ENCODE results near the gene ACTR3C. TPM values are rescaled to one million over a fixed set of nuclear protein-coding genes. Genes with fewer than 3 reads are reported as not detected.

ACTR3C gene
- total RNA-seq, 5 donors from 2014 or later (not counting 1 experiment from before 2014, with no cell fraction given), result 9.2 to 14.6 (median 12.4) TPM

GRCh38 chr7:150326657-150327268 is 3.4 kb upstream of the ACTR3C start:
- H3K9me3 Mint-ChIP-seq, result no peaks in the 10 kb centered on the region
- H3K36me3 Mint-ChIP-seq, result peaks cover 41% of the 10 kb centered on the region
- DNase-seq (no peak), ATAC-seq (replicated peaks in 1 of 4) (no peak)
- Histone ChIP-seq H3K36me3 (ENCODE audit: control insufficient read depth in 2 of 2, extremely low read depth in 1 of 2, insufficient read depth in 1 of 2, low read length in 1 of 2) (peaks cover 20 to 43% of the 10 kb centered on the region in 2 donors), H3K4me3 (ENCODE audit: control insufficient read depth in 1 of 2, extremely low read depth in 1 of 2, low read length in 1 of 2) (no peak overlapping the region), H3K27me3 (replicated peaks in 1 of 2; ENCODE audit: control insufficient read depth in 2 of 2, extremely low read depth in 1 of 2, insufficient read depth in 2 of 2, low read length in 1 of 2) (no peaks in the 10 kb centered on the region), H3K4me1 (ENCODE audit: control insufficient read depth in 1 of 2, extremely low read depth in 1 of 2, insufficient read depth in 2 of 2, low read length in 2 of 2) (peaks cover 2 to 28% of the 10 kb centered on the region in 2 experiments), H3K27ac (ENCODE audit: low read length) (no peak overlapping the region), H3K9me3 (no peaks in the 10 kb centered on the region)
- H3K4me1 Mint-ChIP-seq, result peaks cover 30 to 34% (median 33%) of the 10 kb centered on the region in 3 donors
- CTCF ChIA-PET, result interaction anchor here (0.7 kb wide), 3 partner anchors 9 to 472 kb away, joined by 5 to 6 read pairs (median 5); no protein-coding TSS in a partner anchor
- POLR2A ChIA-PET, result no interaction called here
- no peak overlapping the region for H3K4me3 Mint-ChIP-seq
- H3K27me3 Mint-ChIP-seq, result no peaks in the 10 kb centered on the region
- no CpG with 5 or more reads among the region's 4 CpGs for WGBS (ENCODE audit: insufficient coverage)
- H3K27ac Mint-ChIP-seq, result peak overlapping the region in 1 of 2 donors; percentile 44

- Mint-ChIP-seq H3K4me1 (peaks cover 35 to 40% (median 35%) of the 10 kb centered on the region in 3 donors), H3K27ac (peak overlapping the region in 1 of 2 donors; percentile 9), H3K9me3 (no peaks in the 10 kb centered on the region), H3K27me3 (no peaks in the 10 kb centered on the region), H3K4me3 (peak overlapping the region in 1 of 3 donors; percentile 96), H3K36me3 (peaks cover 33% of the 10 kb centered on the region)
- H3K4me3 ChIP-seq (ENCODE audit: control insufficient read depth in 1 of 2, extremely low read depth in 1 of 2, low read length in 1 of 2), result no peak overlapping the region
- no peaks in the 10 kb centered on the region for H3K27me3 ChIP-seq (replicated peaks in 1 of 2; ENCODE audit: control insufficient read depth in 2 of 2, extremely low read depth in 1 of 2, insufficient read depth in 2 of 2, low read length in 1 of 2)
- H3K4me1 ChIP-seq (ENCODE audit: control insufficient read depth in 1 of 2, extremely low read depth in 1 of 2, insufficient read depth in 2 of 2, low read length in 2 of 2), result peaks cover 2 to 30% of the 10 kb centered on the region in 2 experiments
- ATAC-seq (replicated peaks in 1 of 4), result no peak
- POLR2A ChIA-PET, result no interaction called here
- 91% methylated on average over 4 of the region's 6 CpGs for WGBS (ENCODE audit: insufficient coverage)
- H3K36me3 ChIP-seq (ENCODE audit: control insufficient read depth in 2 of 2, extremely low read depth in 1 of 2, insufficient read depth in 1 of 2, low read length in 1 of 2), result peaks cover 20 to 37% of the 10 kb centered on the region in 2 donors
- no peak overlapping the region for H3K27ac ChIP-seq (ENCODE audit: low read length)
- no peak for DNase-seq
- H3K9me3 ChIP-seq, result no peaks in the 10 kb centered on the region
- CTCF ChIA-PET, result interaction anchor here in 1 of 2 donors (0.7 to 0.9 kb wide), 3 partner anchors 31 to 473 kb away, joined by 3 to 6 read pairs (median 5); no protein-coding TSS in a partner anchor
These were observed 2.6 kb upstream of the ACTR3C start for GRCh38 chr7:150325901-150326300.

- ChIA-PET CTCF (interaction anchor here in 1 of 2 donors (0.9 kb wide), 1 partner anchor 31 kb away, joined by 3 read pairs; no protein-coding TSS in a partner anchor), POLR2A (no interaction called here)
- DNase-seq, result no peak
- Mint-ChIP-seq H3K4me1 (peaks cover 35 to 42% (median 37%) of the 10 kb centered on the region in 3 donors), H3K27me3 (no peaks in the 10 kb centered on the region), H3K27ac (peak overlapping the region; percentile 98 to 99), H3K9me3 (no peaks in the 10 kb centered on the region), H3K4me3 (peak overlapping the region; percentile 93 to 98 (median 96)), H3K36me3 (peaks cover 30% of the 10 kb centered on the region)
- Histone ChIP-seq H3K36me3 (ENCODE audit: control insufficient read depth in 2 of 2, extremely low read depth in 1 of 2, insufficient read depth in 1 of 2, low read length in 1 of 2) (peaks cover 20 to 30% of the 10 kb centered on the region in 2 donors), H3K27me3 (replicated peaks in 1 of 2; ENCODE audit: control insufficient read depth in 2 of 2, extremely low read depth in 1 of 2, insufficient read depth in 2 of 2, low read length in 1 of 2) (no peaks in the 10 kb centered on the region), H3K4me1 (ENCODE audit: control insufficient read depth in 1 of 2, extremely low read depth in 1 of 2, insufficient read depth in 2 of 2, low read length in 2 of 2) (peaks cover 2 to 30% of the 10 kb centered on the region in 2 experiments), H3K9me3 (no peaks in the 10 kb centered on the region), H3K27ac (ENCODE audit: low read length) (no peak overlapping the region), H3K4me3 (ENCODE audit: control insufficient read depth in 1 of 2, extremely low read depth in 1 of 2, low read length in 1 of 2) (no peak overlapping the region)
- 97% methylated on average over 7 of the region's 10 CpGs for WGBS (ENCODE audit: insufficient coverage)
- ATAC-seq (replicated peaks in 1 of 4), result no peak
These were observed 1.8 kb upstream of the ACTR3C start for GRCh38 chr7:150325110-150325611.

- H3K9me3 Mint-ChIP-seq, result no peaks in the 10 kb centered on the region
- Histone ChIP-seq H3K27ac (ENCODE audit: low read length) (peak overlapping the region; percentile 85), H3K27me3 (replicated peaks in 1 of 2; ENCODE audit: control insufficient read depth in 2 of 2, extremely low read depth in 1 of 2, insufficient read depth in 2 of 2, low read length in 1 of 2) (no peaks in the 10 kb centered on the region), H3K4me1 (ENCODE audit: control insufficient read depth in 1 of 2, extremely low read depth in 1 of 2, insufficient read depth in 2 of 2, low read length in 2 of 2) (peaks cover 2 to 30% of the 10 kb centered on the region in 2 experiments), H3K9me3 (no peaks in the 10 kb centered on the region), H3K4me3 (ENCODE audit: control insufficient read depth in 1 of 2, extremely low read depth in 1 of 2, low read length in 1 of 2) (peak overlapping the region in 1 of 2 donors; percentile 84), H3K36me3 (ENCODE audit: control insufficient read depth in 2 of 2, extremely low read depth in 1 of 2, insufficient read depth in 1 of 2, low read length in 1 of 2) (peaks cover 14 to 25% of the 10 kb centered on the region in 2 donors)
- WGBS (ENCODE audit: insufficient coverage), result 90% methylated on average over 11 of the region's 12 CpGs
- ATAC-seq (replicated peaks in 1 of 4), result no peak
- ChIA-PET CTCF (no interaction called here), POLR2A (interaction anchor here (0.6 to 0.7 kb wide), 2 partner anchors 94 to 517 kb away, joined by 3 to 4 read pairs; no protein-coding TSS in a partner anchor)
- H3K36me3 Mint-ChIP-seq, result peaks cover 34% of the 10 kb centered on the region
- H3K27ac Mint-ChIP-seq, result peak overlapping the region; percentile 98 to 99
- H3K4me1 Mint-ChIP-seq, result peaks cover 40 to 46% (median 41%) of the 10 kb centered on the region in 3 donors
- peak overlapping the region; percentile 93 to 98 (median 96) for H3K4me3 Mint-ChIP-seq
- H3K27me3 Mint-ChIP-seq, result no peaks in the 10 kb centered on the region
- peak in 1 of 35 experiments; percentile 11 for DNase-seq
These were observed 1.1 kb upstream of the ACTR3C start for GRCh38 chr7:150324373-150324961.

GRCh38 chr7:150323682-150324372 is 482 bp upstream of the ACTR3C start:
- H3K9me3 Mint-ChIP-seq, result no peaks in the 10 kb centered on the region
- ATAC-seq (replicated peaks in 1 of 4), result peak in 3 of 4 experiments; percentile 29 to 54 (median 43)
- peak overlapping the region; percentile 98 to 99 for H3K27ac Mint-ChIP-seq
- H3K4me3 Mint-ChIP-seq, result peak overlapping the region; percentile 93 to 98 (median 96)
- peaks cover 40 to 46% (median 41%) of the 10 kb centered on the region in 3 donors for H3K4me1 Mint-ChIP-seq
- CTCF ChIA-PET, result interaction anchor here in 1 of 2 donors (0.5 kb wide), 1 partner anchor 34 kb away, joined by 5 read pairs; no protein-coding TSS in a partner anchor
- Histone ChIP-seq H3K9me3 (no peaks in the 10 kb centered on the region), H3K4me1 (ENCODE audit: control insufficient read depth in 1 of 2, extremely low read depth in 1 of 2, insufficient read depth in 2 of 2, low read length in 2 of 2) (peaks cover 2 to 30% of the 10 kb centered on the region in 2 experiments), H3K4me3 (ENCODE audit: control insufficient read depth in 1 of 2, extremely low read depth in 1 of 2, low read length in 1 of 2) (peak overlapping the region; percentile 84 to 86), H3K36me3 (ENCODE audit: control insufficient read depth in 2 of 2, extremely low read depth in 1 of 2, insufficient read depth in 1 of 2, low read length in 1 of 2) (peaks cover 10 to 18% of the 10 kb centered on the region in 2 donors), H3K27ac (ENCODE audit: low read length) (peak overlapping the region; percentile 85), H3K27me3 (replicated peaks in 1 of 2; ENCODE audit: control insufficient read depth in 2 of 2, extremely low read depth in 1 of 2, insufficient read depth in 2 of 2, low read length in 1 of 2) (no peaks in the 10 kb centered on the region)
- DNase-seq, result peak in 7 of 35 experiments; percentile 2 to 50 (median 11)
- 13% methylated on average over 7 of the region's 16 CpGs for WGBS (ENCODE audit: insufficient coverage)
- H3K36me3 Mint-ChIP-seq, result peaks cover 30% of the 10 kb centered on the region
- H3K27me3 Mint-ChIP-seq, result no peaks in the 10 kb centered on the region
- POLR2A ChIA-PET, result interaction anchor here (0.6 to 0.7 kb wide), 2 partner anchors 95 to 517 kb away, joined by 3 to 4 read pairs; no protein-coding TSS in a partner anchor

Data from T-cell (primary cell).